HEK293 (cell line): ENCODE results near the gene ATP13A1.

Source experiments
- EGR2 ChIP-seq: fragments of 450-650 bp; formaldehyde crosslinking; IDR thresholded peaks from 2 replicates; pipeline ENCODE4 v1.5.1; 2016; ENCODE audit warnings: low read depth, missing biosample characterization, missing genetic modification characterization
- GLIS2 ChIP-seq: fragments of 450-650 bp; formaldehyde crosslinking; IDR thresholded peaks from 2 replicates; pipeline ENCODE4 v1.5.1; 2016; ENCODE audit warnings: missing biosample characterization, missing genetic modification characterization
- OSR2 ChIP-seq: fragments of 450-650 bp; formaldehyde crosslinking; IDR thresholded peaks from 2 replicates; pipeline ENCODE4 v1.5.1; 2016; ENCODE audit warnings: missing biosample characterization, missing genetic modification characterization
- SALL2 ChIP-seq: fragments of 450-650 bp; formaldehyde crosslinking; IDR thresholded peaks from 2 replicates; pipeline ENCODE4 v1.5.0; 2017; ENCODE audit warnings: missing biosample characterization, mild to moderate bottlenecking, missing genetic modification characterization, borderline replicate concordance
- SP2 ChIP-seq: fragments of 450-650 bp; formaldehyde crosslinking; IDR thresholded peaks from 2 replicates; pipeline ENCODE4 v1.5.1; 2016; ENCODE audit warnings: missing biosample characterization, missing genetic modification characterization
- SP3 ChIP-seq: fragments of 450-650 bp; formaldehyde crosslinking; IDR thresholded peaks from 2 replicates; pipeline ENCODE4 v1.5.1; 2016; ENCODE audit warnings: missing biosample characterization, missing genetic modification characterization
- ZBTB17 ChIP-seq: fragments of 450-650 bp; formaldehyde crosslinking; IDR thresholded peaks from 2 replicates; pipeline ENCODE4 v1.5.1; 2016; ENCODE audit warnings: missing biosample characterization, missing genetic modification characterization
- ZBTB7A ChIP-seq: fragments of 450-650 bp; formaldehyde crosslinking; IDR thresholded peaks from 2 replicates; pipeline ENCODE4 v1.5.1; 2016; ENCODE audit warnings: low read depth, missing biosample characterization, missing genetic modification characterization
- ZBTB8A ChIP-seq: fragments of 450-650 bp; formaldehyde crosslinking; IDR thresholded peaks from 2 replicates; pipeline ENCODE4 v1.5.1; 2016; ENCODE audit warnings: missing biosample characterization, missing genetic modification characterization
- ZFHX2 ChIP-seq: fragments of 450-650 bp; formaldehyde crosslinking; conservative IDR thresholded peaks from 2 replicates; pipeline ENCODE4 v1.5.1; 2016; ENCODE audit warnings: missing biosample characterization, missing genetic modification characterization
- ZFP3 ChIP-seq: fragments of 450-650 bp; formaldehyde crosslinking; IDR thresholded peaks from 2 replicates; pipeline ENCODE4 v1.5.1; 2016; ENCODE audit warnings: low read depth, missing biosample characterization, missing genetic modification characterization
- ZNF138 ChIP-seq: fragments of 450-650 bp; formaldehyde crosslinking; IDR thresholded peaks from 2 replicates; pipeline ENCODE4 v1.5.1; 2016; ENCODE audit warnings: missing biosample characterization, missing genetic modification characterization, borderline replicate concordance
- ZNF155 ChIP-seq: fragments of 450-650 bp; formaldehyde crosslinking; IDR thresholded peaks from 2 replicates; pipeline ENCODE4 v1.5.1; 2016; ENCODE audit warnings: missing biosample characterization, missing genetic modification characterization
- ZNF174 ChIP-seq: fragments of 450-650 bp; formaldehyde crosslinking; IDR thresholded peaks from 2 replicates; pipeline ENCODE4 v1.5.0; 2017; ENCODE audit warnings: missing biosample characterization, mild to moderate bottlenecking, missing genetic modification characterization
- ZNF2 ChIP-seq: fragments of 450-650 bp; formaldehyde crosslinking; IDR thresholded peaks from 2 replicates; pipeline ENCODE4 v1.5.1; 2016; ENCODE audit warnings: missing biosample characterization, missing genetic modification characterization
- ZNF341 ChIP-seq: fragments of 450-650 bp; formaldehyde crosslinking; IDR thresholded peaks from 2 replicates; pipeline ENCODE4; 2016; ENCODE audit warnings: low read depth, missing biosample characterization, missing genetic modification characterization
- ZNF391 ChIP-seq: fragments of 450-650 bp; formaldehyde crosslinking; IDR thresholded peaks from 2 replicates; pipeline ENCODE4 v1.5.1; 2016; ENCODE audit warnings: low read depth, missing biosample characterization, missing genetic modification characterization, borderline replicate concordance
- ZNF548 ChIP-seq: fragments of 450-650 bp; formaldehyde crosslinking; IDR thresholded peaks from 2 replicates; pipeline ENCODE4 v1.5.1; 2016; ENCODE audit warnings: missing biosample characterization, missing genetic modification characterization
- ZNF585B ChIP-seq: fragments of 450-650 bp; formaldehyde crosslinking; IDR thresholded peaks from 2 replicates; pipeline ENCODE4 v1.5.1; 2016; ENCODE audit warnings: missing biosample characterization, missing genetic modification characterization
- ZNF600 ChIP-seq: fragments of 450-650 bp; formaldehyde crosslinking; IDR thresholded peaks from 2 replicates; pipeline ENCODE4 v1.5.1; 2016; ENCODE audit warnings: missing biosample characterization, missing genetic modification characterization
- ZNF677 ChIP-seq: fragments of 450-650 bp; IDR thresholded peaks from 2 replicates; pipeline ENCODE4 v1.5.0; 2018; ENCODE audit warnings: missing biosample characterization, mild to moderate bottlenecking, missing genetic modification characterization, moderate library complexity
- ZNF76 ChIP-seq: fragments of 450-650 bp; formaldehyde crosslinking; IDR thresholded peaks from 2 replicates; pipeline ENCODE4; 2016; ENCODE audit warnings: low read depth, missing biosample characterization, missing genetic modification characterization, borderline replicate concordance
- ZNF837 ChIP-seq: fragments of 450-650 bp; formaldehyde crosslinking; IDR thresholded peaks from 2 replicates; pipeline ENCODE4 v1.5.1; 2016; ENCODE audit warnings: missing biosample characterization, missing genetic modification characterization
- ZSCAN30 ChIP-seq: fragments of 450-650 bp; IDR thresholded peaks from 2 replicates; pipeline ENCODE4 v1.5.1; 2018; ENCODE audit warnings: missing biosample characterization, mild to moderate bottlenecking, missing genetic modification characterization, moderate library complexity
- ZXDB ChIP-seq: fragments of 450-650 bp; formaldehyde crosslinking; IDR thresholded peaks from 2 replicates; pipeline ENCODE4 v1.5.1; 2016; ENCODE audit warnings: missing biosample characterization, missing genetic modification characterization
- TF ChIP-seq, protein P1 (sequence below): fragments of 450-650 bp; formaldehyde crosslinking; conservative IDR thresholded peaks from 2 replicates; pipeline ENCODE4 v1.5.1; 2016; ENCODE audit warnings: low read depth, missing biosample characterization, missing genetic modification characterization
- TF ChIP-seq, protein P2 (sequence below): fragments of 450-650 bp; formaldehyde crosslinking; IDR thresholded peaks from 2 replicates; pipeline ENCODE4 v1.5.1; 2016; ENCODE audit warnings: missing biosample characterization, missing genetic modification characterization
- TF ChIP-seq, protein P3 (sequence below): fragments of 450-650 bp; formaldehyde crosslinking; conservative IDR thresholded peaks from 2 replicates; pipeline ENCODE4 v1.5.1; 2016; ENCODE audit warnings: low read depth, missing biosample characterization, missing genetic modification characterization
- TF ChIP-seq, protein P4 (sequence below): fragments of 450-650 bp; formaldehyde crosslinking; IDR thresholded peaks from 2 replicates; pipeline ENCODE4 v1.5.1; 2016; ENCODE audit warnings: missing biosample characterization, missing genetic modification characterization

The ATP13A1 gene

DNA sequence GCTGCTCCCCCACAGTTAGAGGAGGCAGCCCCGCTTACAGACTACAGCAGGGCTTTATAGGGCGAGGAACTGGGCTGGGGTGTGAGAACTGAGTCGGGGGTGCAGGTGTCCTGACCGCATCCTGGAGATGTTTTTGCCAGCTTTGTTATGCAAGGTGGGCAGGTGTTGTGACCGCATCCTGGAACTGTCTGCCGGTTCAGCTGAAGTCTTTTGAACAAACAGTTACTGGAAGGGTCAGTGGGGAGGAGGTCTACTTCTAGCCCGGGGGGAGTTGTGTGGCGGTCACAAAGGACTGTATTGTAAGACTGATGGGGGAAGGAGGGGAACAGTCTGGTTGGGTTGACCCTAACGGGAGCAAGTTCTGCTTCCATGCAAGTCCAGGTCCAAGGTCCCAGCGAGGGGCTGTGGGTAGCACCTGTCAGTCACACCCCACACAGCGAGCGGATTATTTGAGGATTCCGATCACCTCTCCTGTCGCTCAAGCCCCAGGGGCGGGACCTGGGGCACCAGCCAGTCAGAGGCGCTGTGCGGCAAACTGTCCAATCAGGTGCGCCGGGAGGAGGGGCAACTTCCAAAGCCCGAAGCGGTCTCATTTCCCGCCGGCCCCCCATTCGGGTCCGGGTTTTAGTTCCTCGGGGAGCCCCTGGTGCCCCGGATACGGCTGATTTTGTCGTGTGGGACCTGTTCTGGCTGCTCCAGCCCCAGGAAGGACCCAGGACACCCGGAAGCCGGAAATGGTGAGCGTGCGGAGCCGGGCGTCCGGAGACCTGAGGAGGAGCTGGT, 4.9 kb upstream of the ATP13A1 start, which contains the start of gene ZNF101 (continued):
- no peak for TF ChIP-seq ZBTB17 (tag by site-specific recombination)
- TF ChIP-seq ZNF837 = no peak
- TF ChIP-seq GLIS2 (tag by site-specific recombination) = peak; percentile 78
- TF ChIP-seq, protein P1, sequence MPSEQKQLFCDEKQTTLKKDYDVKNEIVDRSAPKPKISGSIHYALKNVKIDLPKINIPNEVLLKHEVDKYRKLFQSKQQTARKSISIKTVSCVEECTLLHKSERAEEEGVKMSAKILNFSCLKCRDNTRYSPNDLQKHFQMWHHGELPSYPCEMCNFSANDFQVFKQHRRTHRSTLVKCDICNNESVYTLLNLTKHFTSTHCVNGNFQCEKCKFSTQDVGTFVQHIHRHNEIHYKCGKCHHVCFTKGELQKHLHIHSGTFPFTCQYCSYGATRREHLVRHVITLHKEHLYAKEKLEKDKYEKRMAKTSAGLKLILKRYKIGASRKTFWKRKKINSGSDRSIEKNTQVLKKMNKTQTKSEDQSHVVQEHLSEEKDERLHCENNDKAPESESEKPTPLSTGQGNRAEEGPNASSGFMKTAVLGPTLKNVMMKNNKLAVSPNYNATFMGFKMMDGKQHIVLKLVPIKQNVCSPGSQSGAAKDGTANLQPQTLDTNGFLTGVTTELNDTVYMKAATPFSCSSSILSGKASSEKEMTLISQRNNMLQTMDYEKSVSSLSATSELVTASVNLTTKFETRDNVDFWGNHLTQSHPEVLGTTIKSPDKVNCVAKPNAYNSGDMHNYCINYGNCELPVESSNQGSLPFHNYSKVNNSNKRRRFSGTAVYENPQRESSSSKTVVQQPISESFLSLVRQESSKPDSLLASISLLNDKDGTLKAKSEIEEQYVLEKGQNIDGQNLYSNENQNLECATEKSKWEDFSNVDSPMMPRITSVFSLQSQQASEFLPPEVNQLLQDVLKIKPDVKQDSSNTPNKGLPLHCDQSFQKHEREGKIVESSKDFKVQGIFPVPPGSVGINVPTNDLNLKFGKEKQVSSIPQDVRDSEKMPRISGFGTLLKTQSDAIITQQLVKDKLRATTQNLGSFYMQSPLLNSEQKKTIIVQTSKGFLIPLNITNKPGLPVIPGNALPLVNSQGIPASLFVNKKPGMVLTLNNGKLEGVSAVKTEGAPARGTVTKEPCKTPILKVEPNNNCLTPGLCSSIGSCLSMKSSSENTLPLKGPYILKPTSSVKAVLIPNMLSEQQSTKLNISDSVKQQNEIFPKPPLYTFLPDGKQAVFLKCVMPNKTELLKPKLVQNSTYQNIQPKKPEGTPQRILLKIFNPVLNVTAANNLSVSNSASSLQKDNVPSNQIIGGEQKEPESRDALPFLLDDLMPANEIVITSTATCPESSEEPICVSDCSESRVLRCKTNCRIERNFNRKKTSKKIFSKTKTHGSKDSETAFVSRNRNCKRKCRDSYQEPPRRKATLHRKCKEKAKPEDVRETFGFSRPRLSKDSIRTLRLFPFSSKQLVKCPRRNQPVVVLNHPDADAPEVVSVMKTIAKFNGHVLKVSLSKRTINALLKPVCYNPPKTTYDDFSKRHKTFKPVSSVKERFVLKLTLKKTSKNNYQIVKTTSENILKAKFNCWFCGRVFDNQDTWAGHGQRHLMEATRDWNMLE = peak; percentile 47; the same call in 1 of the 2 replicates
- TF ChIP-seq ZFP3 = no peak
- no peak for TF ChIP-seq ZSCAN30
- TF ChIP-seq ZNF138 (tag by site-specific recombination) = no peak
- no peak for TF ChIP-seq ZNF155 (tag by site-specific recombination)
- TF ChIP-seq ZFHX2 (tag by site-specific recombination) = 0 out of 2 replicates have a peak, but pooled peaks have one; percentile 41
- TF ChIP-seq SP2 (tag by site-specific recombination) = peak; percentile 90
- TF ChIP-seq ZXDB (tag by site-specific recombination) = peak; percentile 65; the same call in 1 of the 2 replicates
- TF ChIP-seq ZNF2 (tag by site-specific recombination) = no peak
- TF ChIP-seq ZBTB8A (tag by site-specific recombination) = 0 out of 2 replicates have a peak, but pooled peaks have one; percentile 11
- TF ChIP-seq ZNF585B = no peak
- TF ChIP-seq SP3 = peak; percentile 67
- peak; percentile 17; the same call in 1 of the 2 replicates for TF ChIP-seq EGR2 (tag by site-specific recombination)
- TF ChIP-seq ZNF391 (tag by site-specific recombination) = no peak
- 0 out of 2 replicates have a peak, but pooled peaks have one; percentile 14 for TF ChIP-seq ZNF341
- TF ChIP-seq, protein P2, sequence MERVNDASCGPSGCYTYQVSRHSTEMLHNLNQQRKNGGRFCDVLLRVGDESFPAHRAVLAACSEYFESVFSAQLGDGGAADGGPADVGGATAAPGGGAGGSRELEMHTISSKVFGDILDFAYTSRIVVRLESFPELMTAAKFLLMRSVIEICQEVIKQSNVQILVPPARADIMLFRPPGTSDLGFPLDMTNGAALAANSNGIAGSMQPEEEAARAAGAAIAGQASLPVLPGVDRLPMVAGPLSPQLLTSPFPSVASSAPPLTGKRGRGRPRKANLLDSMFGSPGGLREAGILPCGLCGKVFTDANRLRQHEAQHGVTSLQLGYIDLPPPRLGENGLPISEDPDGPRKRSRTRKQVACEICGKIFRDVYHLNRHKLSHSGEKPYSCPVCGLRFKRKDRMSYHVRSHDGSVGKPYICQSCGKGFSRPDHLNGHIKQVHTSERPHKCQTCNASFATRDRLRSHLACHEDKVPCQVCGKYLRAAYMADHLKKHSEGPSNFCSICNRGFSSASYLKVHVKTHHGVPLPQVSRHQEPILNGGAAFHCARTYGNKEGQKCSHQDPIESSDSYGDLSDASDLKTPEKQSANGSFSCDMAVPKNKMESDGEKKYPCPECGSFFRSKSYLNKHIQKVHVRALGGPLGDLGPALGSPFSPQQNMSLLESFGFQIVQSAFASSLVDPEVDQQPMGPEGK (tag by site-specific recombination) = peak; percentile 63; the same call in 1 of the 2 replicates
- TF ChIP-seq ZNF600 (tag by site-specific recombination) = no peak; the same call in 1 of the 2 replicates
- TF ChIP-seq ZNF76 (tag by site-specific recombination) = peak; percentile 38; the same call in 1 of the 2 replicates
- no peak for TF ChIP-seq ZNF677
- TF ChIP-seq, protein P3, sequence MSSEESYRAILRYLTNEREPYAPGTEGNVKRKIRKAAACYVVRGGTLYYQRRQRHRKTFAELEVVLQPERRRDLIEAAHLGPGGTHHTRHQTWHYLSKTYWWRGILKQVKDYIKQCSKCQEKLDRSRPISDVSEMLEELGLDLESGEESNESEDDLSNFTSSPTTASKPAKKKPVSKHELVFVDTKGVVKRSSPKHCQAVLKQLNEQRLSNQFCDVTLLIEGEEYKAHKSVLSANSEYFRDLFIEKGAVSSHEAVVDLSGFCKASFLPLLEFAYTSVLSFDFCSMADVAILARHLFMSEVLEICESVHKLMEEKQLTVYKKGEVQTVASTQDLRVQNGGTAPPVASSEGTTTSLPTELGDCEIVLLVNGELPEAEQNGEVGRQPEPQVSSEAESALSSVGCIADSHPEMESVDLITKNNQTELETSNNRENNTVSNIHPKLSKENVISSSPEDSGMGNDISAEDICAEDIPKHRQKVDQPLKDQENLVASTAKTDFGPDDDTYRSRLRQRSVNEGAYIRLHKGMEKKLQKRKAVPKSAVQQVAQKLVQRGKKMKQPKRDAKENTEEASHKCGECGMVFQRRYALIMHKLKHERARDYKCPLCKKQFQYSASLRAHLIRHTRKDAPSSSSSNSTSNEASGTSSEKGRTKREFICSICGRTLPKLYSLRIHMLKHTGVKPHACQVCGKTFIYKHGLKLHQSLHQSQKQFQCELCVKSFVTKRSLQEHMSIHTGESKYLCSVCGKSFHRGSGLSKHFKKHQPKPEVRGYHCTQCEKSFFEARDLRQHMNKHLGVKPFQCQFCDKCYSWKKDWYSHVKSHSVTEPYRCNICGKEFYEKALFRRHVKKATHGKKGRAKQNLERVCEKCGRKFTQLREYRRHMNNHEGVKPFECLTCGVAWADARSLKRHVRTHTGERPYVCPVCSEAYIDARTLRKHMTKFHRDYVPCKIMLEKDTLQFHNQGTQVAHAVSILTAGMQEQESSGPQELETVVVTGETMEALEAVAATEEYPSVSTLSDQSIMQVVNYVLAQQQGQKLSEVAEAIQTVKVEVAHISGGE (tag by site-specific recombination) = peak; percentile 97
- no peak for TF ChIP-seq SALL2
- no peak for TF ChIP-seq ZNF548
- TF ChIP-seq, protein P4, sequence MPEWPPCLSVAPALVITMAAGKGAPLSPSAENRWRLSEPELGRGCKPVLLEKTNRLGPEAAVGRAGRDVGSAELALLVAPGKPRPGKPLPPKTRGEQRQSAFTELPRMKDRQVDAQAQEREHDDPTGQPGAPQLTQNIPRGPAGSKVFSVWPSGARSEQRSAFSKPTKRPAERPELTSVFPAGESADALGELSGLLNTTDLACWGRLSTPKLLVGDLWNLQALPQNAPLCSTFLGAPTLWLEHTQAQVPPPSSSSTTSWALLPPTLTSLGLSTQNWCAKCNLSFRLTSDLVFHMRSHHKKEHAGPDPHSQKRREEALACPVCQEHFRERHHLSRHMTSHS (tag by site-specific recombination) = no peak
- TF ChIP-seq ZBTB7A = no peak
- no peak for TF ChIP-seq ZNF174 (tag by site-specific recombination)
- no peak for TF ChIP-seq OSR2 (tag by site-specific recombination)
